K562 (cell line): ENCODE data around the gene VPS9D1. TPM values are rescaled to one million over a fixed set of nuclear protein-coding genes. Genes with fewer than 3 reads are reported as not detected.
"Not testable (repeated sequence)": the region's sequence is repeated elsewhere in the genome, so short reads cannot be mapped to it uniquely, and the experiment has no call there.

ENCODE experiments used
- ATAC-seq: fragments of 200-7000 bp; cut with Tn5 transposase; 3 replicates; pipeline ENCODE4 v1.9.1; 2020; ENCODE audit warnings: moderate library complexity
- BruUV-seq: library from RNA; stranded (reverse); fragments of 400-500 nt; replicated peaks from 2 replicates; lab custom pipeline; 2021; lab: Mats Ljungman, UMichigan
- CTCF ChIA-PET: fragments of 300-600 bp; formaldehyde crosslinking; extraction: SDS; loops from one replicate; lab custom pipeline; 2021; ENCODE audit warnings: low intra/inter-chr PET ratio; lab: Yijun Ruan, JAX
- POLR2A ChIA-PET: fragments of 300-600, 350-650 bp; sonication (Branson Sonifier 250); formaldehyde crosslinking; extraction: SDS; loops from one replicate; lab custom pipeline; 2021; ENCODE audit warnings: antibody characterized with exemption, inconsistent platforms; lab: Yijun Ruan, JAX
- DNase-seq, 4 experiments: peaks; one replicate each; pipeline versions ENCODE4 v3.0.0 to v3.0.0-alpha.2; 2011 to 2018; ENCODE audit warnings: low spot score in 3 of 4, mixed read lengths in 3 of 4; ENCODE audit errors: extremely low read depth in 1 of 4
- FAIRE-seq: peaks from 2 replicates; lab custom pipeline; 2011; peaks lifted over from hg19 to GRCh38; lab: Jason Lieb, UNC
- H2AFZ ChIP-seq: 2 replicates; pipeline ENCODE4 v1.6.0; 2011; ENCODE audit warnings: low read depth, low read length, control low read depth, inconsistent platforms
- H3K27ac ChIP-seq: fragments of 200-600 bp; 3 replicates; pipeline ENCODE4 v1.8.0; 2011; ENCODE audit warnings: low read depth, mild to moderate bottlenecking, control low read depth, inconsistent platforms, low read length, moderate library complexity, mixed read lengths; ENCODE audit errors: extremely low read depth
- H3K27me3 ChIP-seq, 2 experiments: fragments of 300-600 bp in 1 of 2; 2 replicates in 1 of 2; 3 replicates in 1 of 2; pipeline versions ENCODE4 v1.6.0 to v1.8.0; 2011; ENCODE audit warnings: inconsistent platforms in 2 of 2, low read length in 2 of 2, mild to moderate bottlenecking in 1 of 2, mixed read lengths in 1 of 2, moderate library complexity in 1 of 2; ENCODE audit not compliant: control insufficient read depth in 2 of 2, insufficient read depth in 2 of 2
- H3K36me3 ChIP-seq: fragments of 300-600 bp; 3 replicates; pipeline ENCODE4 v1.8.0; 2011; ENCODE audit warnings: mild to moderate bottlenecking, low read length, inconsistent platforms; ENCODE audit not compliant: control insufficient read depth, insufficient read depth
- H3K4me1 ChIP-seq, 2 experiments: fragments of 200-600 bp in 1 of 2; replicated peaks in 1 of 2; 2 replicates in 1 of 2; 3 replicates in 1 of 2; pipeline versions ENCODE4 v1.5.1 to v1.8.0; 2011; ENCODE audit warnings: inconsistent platforms in 2 of 2, low read length in 2 of 2, mild to moderate bottlenecking in 1 of 2, mixed read lengths in 1 of 2, moderate library complexity in 1 of 2; ENCODE audit not compliant: control insufficient read depth in 2 of 2, insufficient read depth in 2 of 2
- H3K4me2 ChIP-seq: 2 replicates; pipeline ENCODE4 v1.6.1; 2011; ENCODE audit warnings: low read length, control low read depth, inconsistent platforms, mixed read lengths; ENCODE audit not compliant: insufficient read depth
- H3K4me3 ChIP-seq: fragments of 200-600 bp; sonication (generic), shearing (Covaris generic); 2 replicates; pipeline ENCODE4 v1.5.1; 2016; ENCODE audit warnings: control low read depth, inconsistent platforms
- H3K79me2 ChIP-seq: fragments of 200-600 bp; 3 replicates; pipeline ENCODE4 v1.8.0; 2011; ENCODE audit warnings: low read length, inconsistent platforms; ENCODE audit not compliant: control insufficient read depth, insufficient read depth
- H3K9ac ChIP-seq, 2 experiments: 2 replicates each; pipeline versions ENCODE4 v1.6.0 to v1.6.1; 2011; ENCODE audit warnings: low read depth in 2 of 2, low read length in 2 of 2, control low read depth in 1 of 2, inconsistent platforms in 1 of 2, mild to moderate bottlenecking in 1 of 2, mixed read lengths in 1 of 2; ENCODE audit not compliant: insufficient read depth in 1 of 2
- H3K9me1 ChIP-seq: one replicate; pipeline ENCODE4 v1.6.0; 2011; ENCODE audit warnings: inconsistent platforms, mild to moderate bottlenecking, low read length, moderate library complexity; ENCODE audit not compliant: control insufficient read depth, insufficient read depth
- H3K9me3 ChIP-seq: replicated peaks from 2 replicates; pipeline ENCODE4 v1.5.1; 2011; ENCODE audit warnings: low read depth, low read length, inconsistent platforms; ENCODE audit not compliant: control insufficient read depth, insufficient read depth
- H4K20me1 ChIP-seq: replicated peaks from 2 replicates; pipeline ENCODE4 v1.6.1; 2011; ENCODE audit warnings: low read length, inconsistent platforms, mixed read lengths; ENCODE audit not compliant: control insufficient read depth, insufficient read depth
- NR2C2 ChIP-seq, 2 experiments: fragments of 200-800 bp in 1 of 2; sonication (Bioruptor generic) in 1 of 2; sonication (generic) in 1 of 2; formaldehyde crosslinking in 1 of 2; IDR thresholded peaks; 2 replicates each; pipeline versions ENCODE4 v1.6.1 to v1.8.0; 2016 to 2022; ENCODE audit warnings: mild to moderate bottlenecking in 1 of 2, missing compliant biosample characterization in 1 of 2, missing genetic modification characterization in 1 of 2, missing genetic modification reagents in 1 of 2
- ZBTB11 ChIP-seq, 3 experiments: fragments of 200-800 bp in 1 of 3; fragments of 250-450 bp in 1 of 3; fragments of 450-650 bp in 1 of 3; sonication (Bioruptor Pico) in 1 of 3; sonication (Bioruptor generic) in 1 of 3; formaldehyde crosslinking in 1 of 3; IDR thresholded peaks; 2 replicates each; pipeline versions ENCODE4 v1.6.1 to v1.8.0; 2016 to 2022; ENCODE audit warnings: mild to moderate bottlenecking in 2 of 3, missing genetic modification characterization in 2 of 3, missing compliant biosample characterization in 1 of 3, moderate library complexity in 1 of 3
- ZNF764 ChIP-seq: fragments of 250-450 bp; sonication (Bioruptor Pico); IDR thresholded peaks from 2 replicates; pipeline ENCODE4 v1.4.0; 2020; ENCODE audit warnings: low read depth, mild to moderate bottlenecking, moderate library complexity
- WGBS: fragments of 100-300 bp; shearing (Covaris generic); methylation state at CpG from one replicate; pipeline ENCODE4 v1.1.6; 2016; ENCODE audit warnings: low coverage, mixed read lengths; ENCODE audit not compliant: insufficient coverage; ENCODE audit errors: missing lambda C conversion rate; 5-methylcytosine and 5-hydroxymethylcytosine counted together
- in situ Hi-C: fragments of 300-500 bp; cut with MboI; formaldehyde crosslinking; loops from 4 replicates; pipeline ENCODE4 v1.15.0; 2018; ENCODE audit warnings: inconsistent platforms, mixed read lengths
- intact Hi-C: fragments of 100-400 bp; cut with micrococcal nuclease; formaldehyde crosslinking; loops from 2 replicates; pipeline ENCODE4 v1.14.2; 2022
- polyA plus RNA-seq, 8 experiments: library from polyadenylated mRNA; depleted of rRNA in 4 of 8; stranded (reverse) in 5 of 8; unstranded in 3 of 8; fragments of >200 nt; fragmentation: Nextera tagmentation in 2 of 8; fragmentation: Illumina TruSeq in 1 of 8; extraction: Ambion mirVana in 2 of 8; extraction: Trizol in 1 of 8; gene quantifications; 2 replicates each; pipeline versions ENCODE4 v1.2.1 to v1.2.3, GENCODE V29; 2011 to 2014; ENCODE audit warnings: inconsistent platforms in 1 of 8, missing spikeins in 1 of 8
- total RNA-seq, 7 experiments: library from RNA; depleted of rRNA in 6 of 7; stranded (reverse); fragments of >200 nt in 6 of 7; fragmentation: Illumina TruSeq in 2 of 7; extraction: Trizol in 2 of 7; gene quantifications; 2 replicates each; pipeline versions ENCODE4 v1.2.1 to v1.2.3, GENCODE V29; 2011 to 2021; ENCODE audit warnings: low replicate concordance in 1 of 7

VPS9D1 gene
- total and polyA plus RNA-seq, 9 of the 15 experiments (the other 6 are each of a cell fraction or from before 2014, with no cell fraction given) = 0.33 to 3.1 (median 1.1) TPM

DNA sequence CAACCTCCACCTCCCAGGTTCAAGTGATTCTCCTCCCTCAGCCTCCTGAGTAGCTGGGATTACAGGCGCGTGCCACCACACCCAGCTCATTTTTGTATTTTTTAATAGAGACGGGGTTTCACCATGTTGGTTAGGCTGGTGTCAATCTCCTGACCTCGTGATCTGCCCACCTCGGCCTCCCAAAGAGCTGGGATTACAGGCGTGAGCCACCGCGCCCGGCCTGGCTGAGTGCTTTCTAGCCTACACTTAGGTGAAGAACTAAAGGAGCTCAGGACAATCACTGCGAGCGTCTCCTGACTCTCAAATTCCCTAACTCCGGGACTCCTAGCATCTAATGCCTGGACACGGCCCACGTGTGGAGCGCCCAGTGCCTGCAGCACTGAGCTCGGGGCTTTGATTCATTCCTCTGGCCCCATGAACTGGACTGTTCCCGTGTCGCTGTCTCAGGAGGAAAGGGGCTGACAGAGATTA, 21.0 kb downstream of the VPS9D1 start:
- H2AFZ ChIP-seq; H3K79me2 ChIP-seq; BruUV-seq; ATAC-seq; H3K27me3 ChIP-seq; FAIRE-seq; H4K20me1 ChIP-seq; DNase-seq; H3K9me3 ChIP-seq; TF ChIP-seq NR2C2 (tag; IDR thresholded peaks at IDR 0.05): not testable (repeated sequence)
- TF ChIP-seq ZBTB11 (CRISPR knock-in tag; IDR thresholded peaks at IDR 0.05) = peak in 1 of 3 experiments; percentile 36; a peak in 1 of 6 replicates
- TF ChIP-seq NR2C2 (CRISPR knock-in tag; IDR thresholded peaks at IDR 0.05) = 0 out of 2 replicates have a peak, but pooled peaks have one; percentile 23
- TF ChIP-seq ZNF764 = 0 out of 2 replicates have a peak, but pooled peaks have one; percentile 12
- Histone ChIP-seq H3K36me3 (peaks cover 36% of the 10 kb centered on the region; the same call in 2 of the 3 replicates), H3K9me1 (peaks cover 11% of the 10 kb centered on the region), H3K4me1 (peaks cover 13 to 69% of the 10 kb centered on the region in 2 experiments), H3K4me2 (peak overlapping the region; percentile 62), H3K9ac (peak overlapping the region; percentile 4 to 90; a peak in 2 of 4 replicates), H3K27ac (0 out of 3 replicates have a peak overlapping the region, but pooled peaks have one; percentile 14), H3K4me3 (peak overlapping the region; percentile 51; the same call in 1 of the 2 replicates)
- ChIA-PET CTCF (interaction anchor here (0.7 to 2.7 kb wide), 2 partner anchors 94 to 161 kb away, joined by 3 to 18 read pairs; no protein-coding TSS in a partner anchor), POLR2A (interaction anchor here (0.6 to 2.2 kb wide), 9 partner anchors 9 to 276 kb away, joined by 3 to 16 read pairs (median 3); partner anchors contain the start of gene CDK10)
- in situ Hi-C loops = loop anchor here (5.0 kb wide), 1 partner anchor 163 kb away; no protein-coding TSS in a partner anchor
- 52% methylated on average over 18 of the region's 18 CpGs for WGBS
- intact Hi-C loops = loop anchor here (2.0 to 5.0 kb wide), 3 partner anchors 19 to 213 kb away; no protein-coding TSS in a partner anchor

GRCh38 chr16:89698717-89699116, 22.0 kb downstream of the VPS9D1 start:
- H3K4me2 ChIP-seq, BruUV-seq, H3K79me2 ChIP-seq, H3K27ac ChIP-seq, H3K27me3 ChIP-seq, DNase-seq, ATAC-seq, H4K20me1 ChIP-seq, H2AFZ ChIP-seq, CTCF ChIA-PET, H3K4me3 ChIP-seq, in situ Hi-C loops, H3K9ac ChIP-seq, intact Hi-C loops, FAIRE-seq, H3K9me3 ChIP-seq: not testable (repeated sequence)
- H3K36me3 ChIP-seq = peaks cover 44% of the 10 kb centered on the region; the same call in 2 of the 3 replicates
- 94% methylated on average over 9 of the region's 14 CpGs for WGBS
- H3K9me1 ChIP-seq = peaks cover 11% of the 10 kb centered on the region
- peaks cover 13 to 78% of the 10 kb centered on the region in 2 experiments for H3K4me1 ChIP-seq
- POLR2A ChIA-PET = interaction anchor here (0.5 to 2.2 kb wide), 4 partner anchors 10 to 499 kb away, joined by 3 to 16 read pairs (median 4); partner anchors contain the start of genes CDK10 and SLC22A31
